Trophoblast cell (in vitro differentiated cells and primary cell): ENCODE measurements around the gene MYO18A.

Experiments used
- DNase-seq, 2 donors: peaks; one replicate each; pipeline ENCODE4 v3.0.0-alpha.2; 2016
- H2AFZ ChIP-seq: 2 replicates; pipeline ENCODE4 v1.6.1; 2013; ENCODE audit warnings: low read length, moderate library complexity, mild to moderate bottlenecking; ENCODE audit not compliant: insufficient read depth, poor library complexity
- H2AK5ac ChIP-seq: 2 replicates; pipeline ENCODE4 v1.6.1; 2013; ENCODE audit warnings: mild to moderate bottlenecking, low read length
- H2BK120ac ChIP-seq: 2 replicates; pipeline ENCODE4 v1.6.1; 2013; ENCODE audit warnings: low read length, mild to moderate bottlenecking, moderate library complexity; ENCODE audit not compliant: insufficient read depth, poor library complexity
- H2BK12ac ChIP-seq: 2 replicates; pipeline ENCODE4 v1.6.1; 2013; ENCODE audit warnings: mild to moderate bottlenecking, low read length, moderate library complexity
- H2BK5ac ChIP-seq: 2 replicates; pipeline ENCODE4 v1.6.1; 2013; ENCODE audit warnings: low read length, low read depth, moderate library complexity, mild to moderate bottlenecking; ENCODE audit not compliant: poor library complexity
- H3K14ac ChIP-seq: 2 replicates; pipeline ENCODE4 v1.6.1; 2013; ENCODE audit warnings: mild to moderate bottlenecking, low read length
- H3K18ac ChIP-seq: 2 replicates; pipeline ENCODE4 v1.6.1; 2013; ENCODE audit warnings: mild to moderate bottlenecking, low read length
- H3K23ac ChIP-seq: 2 replicates; pipeline ENCODE4 v1.6.1; 2013; ENCODE audit warnings: low read length
- H3K27ac ChIP-seq: 2 replicates; pipeline ENCODE4 v1.5.1; 2013; ENCODE audit warnings: low read depth, mild to moderate bottlenecking, inconsistent platforms, low read length, moderate library complexity
- H3K27me3 ChIP-seq: 2 replicates; pipeline ENCODE4 v1.6.1; 2013; ENCODE audit warnings: inconsistent platforms, mild to moderate bottlenecking, low read length, moderate library complexity; ENCODE audit not compliant: insufficient read depth
- H3K36me3 ChIP-seq, 2 experiments: 1 replicate in 1 of 2; 2 replicates in 1 of 2; pipeline ENCODE4 v1.6.1; 2013; ENCODE audit warnings: low read length in 2 of 2, mild to moderate bottlenecking in 2 of 2, moderate library complexity in 1 of 2; ENCODE audit not compliant: insufficient read depth in 2 of 2, control insufficient read depth in 1 of 2
- H3K4ac ChIP-seq: 2 replicates; pipeline ENCODE4 v1.6.1; 2013; ENCODE audit warnings: low read depth, mild to moderate bottlenecking, low read length, moderate library complexity
- H3K4me1 ChIP-seq, 2 experiments: 1 replicate in 1 of 2; 2 replicates in 1 of 2; pipeline ENCODE4 v1.6.1; 2013; ENCODE audit warnings: low read length in 2 of 2, mild to moderate bottlenecking in 2 of 2, moderate library complexity in 1 of 2; ENCODE audit not compliant: insufficient read depth in 2 of 2, control insufficient read depth in 1 of 2
- H3K4me2 ChIP-seq: 2 replicates; pipeline ENCODE4 v1.6.1; 2013; ENCODE audit warnings: inconsistent platforms, mild to moderate bottlenecking, low read length, moderate library complexity
- H3K4me3 ChIP-seq: 2 replicates; pipeline ENCODE4 v1.5.1; 2013; ENCODE audit warnings: mild to moderate bottlenecking, low read depth, low read length, inconsistent platforms
- H3K79me1 ChIP-seq: one replicate; pipeline ENCODE4 v1.6.1; 2013; ENCODE audit warnings: low read length
- H3K79me2 ChIP-seq: 2 replicates; pipeline ENCODE4 v1.6.1; 2013; ENCODE audit warnings: low read length, mild to moderate bottlenecking; ENCODE audit not compliant: control insufficient read depth, insufficient read depth, poor library complexity
- H3K9ac ChIP-seq: 2 replicates; pipeline ENCODE4 v1.6.1; 2013; ENCODE audit warnings: mild to moderate bottlenecking, low read length
- H3K9me3 ChIP-seq: 2 replicates; pipeline ENCODE4 v1.6.1; 2013; ENCODE audit warnings: low read depth, mild to moderate bottlenecking, control low read depth, inconsistent platforms, low read length; ENCODE audit not compliant: insufficient read depth
- H4K12ac ChIP-seq: 2 replicates; pipeline ENCODE4 v1.6.1; 2013; ENCODE audit warnings: low read depth, mild to moderate bottlenecking, low read length, moderate library complexity
- H4K8ac ChIP-seq: 2 replicates; pipeline ENCODE4 v1.6.1; 2013; ENCODE audit warnings: low read depth, mild to moderate bottlenecking, low read length, moderate library complexity
- H4K91ac ChIP-seq: one replicate; pipeline ENCODE4 v1.6.1; 2013; ENCODE audit warnings: low read depth, mild to moderate bottlenecking, low read length, moderate library complexity
- WGBS: extraction: QIAGEN DNeasy Blood & Tissue Kit; methylation state at CpG from one replicate; pipeline ENCODE4 v1.1.7; 2013; ENCODE audit warnings: missing lambda C conversion rate; ENCODE audit not compliant: insufficient read length, insufficient coverage; ENCODE audit errors: extremely low coverage; 5-methylcytosine and 5-hydroxymethylcytosine counted together

The MYO18A gene

DNA sequence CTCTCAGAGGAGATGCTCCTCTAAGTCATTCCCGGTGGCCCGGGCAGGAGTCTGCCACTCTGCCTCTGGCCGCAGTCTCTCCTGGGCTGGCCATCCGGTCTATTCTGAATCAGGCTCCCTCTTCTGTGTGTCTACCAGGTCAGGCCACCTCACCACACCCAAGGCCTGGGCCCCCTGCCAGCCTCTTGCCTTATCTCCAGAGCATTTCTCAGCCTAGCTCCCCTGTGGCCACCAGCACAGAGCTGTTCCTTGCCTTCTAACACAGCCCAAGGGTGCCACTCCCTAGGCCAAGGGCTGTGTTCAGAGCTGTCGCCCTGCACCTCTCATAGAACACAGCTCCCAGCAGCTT, 55.3 kb downstream of the MYO18A start:
- Histone ChIP-seq H2AK5ac (no peak overlapping the region), H4K12ac (no peak overlapping the region), H3K14ac (no peak overlapping the region), H3K79me1 (no peaks in the 10 kb centered on the region), H3K27me3 (no peaks in the 10 kb centered on the region), H3K27ac (no peak overlapping the region), H2AFZ (no peak overlapping the region), H3K9ac (no peak overlapping the region), H2BK12ac (no peak overlapping the region), H3K23ac (no peak overlapping the region), H3K4ac (no peak overlapping the region), H3K18ac (no peak overlapping the region), H4K8ac (no peak overlapping the region), H2BK120ac (no peak overlapping the region), H4K91ac (no peak overlapping the region), H3K9me3 (no peaks in the 10 kb centered on the region), H3K36me3 (peaks cover 19 to 24% of the 10 kb centered on the region in 2 experiments), H2BK5ac (no peak overlapping the region), H3K4me2 (no peak overlapping the region), H3K79me2 (no peaks in the 10 kb centered on the region), H3K4me1 (no peaks in the 10 kb centered on the region), H3K4me3 (no peak overlapping the region)
- WGBS, result no CpG with 5 or more reads among the region's 5 CpGs
- no peak for DNase-seq

DNA sequence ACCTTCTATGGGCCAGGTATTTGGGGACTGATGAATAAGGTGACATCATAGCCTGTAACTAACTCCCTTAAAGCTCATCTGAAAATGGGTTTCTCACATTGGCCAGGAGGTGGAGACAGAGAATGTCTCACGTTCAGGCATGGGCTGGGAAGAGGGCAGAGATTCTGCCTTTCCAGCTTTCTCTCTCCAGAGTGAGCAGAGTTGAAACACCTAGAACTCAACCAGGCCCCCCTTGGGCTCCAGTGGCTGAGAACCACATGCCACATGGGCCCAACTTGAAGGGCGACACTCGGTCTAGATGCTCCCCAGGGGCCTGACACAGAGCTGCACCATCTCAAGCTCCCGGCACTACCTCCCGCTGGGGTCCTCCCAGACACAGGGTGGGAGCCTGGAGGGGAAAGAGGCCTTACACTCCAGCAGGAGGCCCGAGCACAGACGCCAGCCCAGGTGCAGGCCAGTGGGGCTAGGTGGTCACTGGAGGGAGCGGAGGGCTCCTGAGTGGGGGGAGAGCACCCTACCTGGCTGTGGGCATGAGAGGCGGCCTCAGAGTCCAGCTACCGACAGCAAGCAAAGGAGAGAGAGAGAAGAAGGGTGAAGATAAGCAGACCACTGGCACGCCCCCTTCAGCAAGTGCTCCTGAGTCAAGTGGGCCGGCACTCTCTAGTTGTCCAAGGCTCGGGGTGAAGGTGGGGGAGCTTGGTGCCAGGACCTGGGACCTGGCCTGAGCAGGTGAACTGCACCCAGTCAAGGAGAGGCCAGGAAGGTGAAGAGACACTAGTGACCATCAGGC, 55.9 kb downstream of the MYO18A start:
- no peak overlapping the region for H3K4ac ChIP-seq
- H3K9ac ChIP-seq, result no peak overlapping the region
- H3K79me1 ChIP-seq, result no peaks in the 10 kb centered on the region
- H2BK120ac ChIP-seq, result no peak overlapping the region
- no peaks in the 10 kb centered on the region for H3K79me2 ChIP-seq
- no peak overlapping the region for H3K27ac ChIP-seq
- H2AK5ac ChIP-seq, result no peak overlapping the region
- H2BK5ac ChIP-seq, result no peak overlapping the region
- no peak overlapping the region for H2BK12ac ChIP-seq
- H4K91ac ChIP-seq, result no peak overlapping the region
- H4K12ac ChIP-seq, result no peak overlapping the region
- no peak overlapping the region for H3K18ac ChIP-seq
- no peak overlapping the region for H3K23ac ChIP-seq
- H3K4me1 ChIP-seq, result no peaks in the 10 kb centered on the region
- H3K4me2 ChIP-seq, result no peak overlapping the region
- H3K4me3 ChIP-seq, result no peak overlapping the region
- peaks cover 20 to 24% of the 10 kb centered on the region in 2 experiments for H3K36me3 ChIP-seq
- H3K9me3 ChIP-seq, result no peaks in the 10 kb centered on the region
- no peak overlapping the region for H2AFZ ChIP-seq
- DNase-seq, result peak; percentile 48 to 77
- WGBS, result no CpG with 5 or more reads among the region's 13 CpGs
- no peak overlapping the region for H3K14ac ChIP-seq
- H4K8ac ChIP-seq, result no peak overlapping the region
- H3K27me3 ChIP-seq, result no peaks in the 10 kb centered on the region

- Histone ChIP-seq H3K79me1 (no peaks in the 10 kb centered on the region), H3K4me2 (no peak overlapping the region), H4K12ac (no peak overlapping the region), H2AK5ac (no peak overlapping the region), H4K8ac (no peak overlapping the region), H3K4me3 (no peak overlapping the region), H2AFZ (no peak overlapping the region), H3K9ac (no peak overlapping the region), H3K36me3 (peaks cover 29 to 31% of the 10 kb centered on the region in 2 experiments), H3K23ac (no peak overlapping the region), H3K79me2 (no peaks in the 10 kb centered on the region), H3K27me3 (no peaks in the 10 kb centered on the region), H4K91ac (no peak overlapping the region), H3K9me3 (no peaks in the 10 kb centered on the region), H3K27ac (no peak overlapping the region), H3K14ac (no peak overlapping the region), H3K18ac (no peak overlapping the region), H2BK12ac (no peak overlapping the region), H3K4me1 (no peaks in the 10 kb centered on the region), H2BK120ac (no peak overlapping the region), H3K4ac (no peak overlapping the region), H2BK5ac (no peak overlapping the region)
- no CpG with 5 or more reads among the region's 9 CpGs for WGBS
- DNase-seq, result no peak
These were observed 57.1 kb downstream of the MYO18A start for GRCh38 chr17:29123111-29123510.

DNA sequence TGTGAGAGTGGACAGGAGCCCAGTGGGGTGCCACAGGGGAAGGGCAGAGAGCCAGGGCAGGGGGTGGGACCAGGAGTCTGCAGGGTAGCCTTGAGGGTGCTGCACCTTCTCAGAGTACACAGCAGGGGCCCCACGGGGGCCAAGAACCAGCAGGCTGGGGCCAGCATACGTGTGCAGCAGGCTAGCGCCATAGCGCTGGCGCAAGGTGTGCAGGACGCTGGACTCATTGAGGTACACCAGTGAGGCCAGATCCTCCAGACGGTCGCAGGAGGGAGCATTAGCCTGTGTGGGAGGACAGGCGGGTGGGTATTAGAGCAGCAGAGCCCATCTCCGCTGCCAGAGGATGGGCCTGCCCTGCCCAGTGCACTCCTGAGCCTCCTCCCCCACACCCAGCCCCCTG, 58.8 kb downstream of the MYO18A start:
- Histone ChIP-seq H4K8ac (no peak overlapping the region), H3K79me2 (no peaks in the 10 kb centered on the region), H2AK5ac (no peak overlapping the region), H3K9ac (no peak overlapping the region), H3K18ac (no peak overlapping the region), H3K27me3 (no peaks in the 10 kb centered on the region), H3K36me3 (peaks cover 26 to 29% of the 10 kb centered on the region in 2 experiments), H2BK12ac (no peak overlapping the region), H3K4me2 (no peak overlapping the region), H3K9me3 (no peaks in the 10 kb centered on the region), H3K4me1 (no peaks in the 10 kb centered on the region), H2BK5ac (no peak overlapping the region), H2AFZ (no peak overlapping the region), H3K27ac (no peak overlapping the region), H3K79me1 (no peaks in the 10 kb centered on the region), H2BK120ac (no peak overlapping the region), H3K14ac (no peak overlapping the region), H4K91ac (no peak overlapping the region), H3K4ac (no peak overlapping the region), H4K12ac (no peak overlapping the region), H3K4me3 (no peak overlapping the region), H3K23ac (no peak overlapping the region)
- DNase-seq, result no peak
- no CpG with 5 or more reads among the region's 10 CpGs for WGBS
